Measurements from ENCODE around the gene DSN1. TPM values are rescaled to one million over a fixed set of nuclear protein-coding genes. Genes with fewer than 3 reads are reported as not detected.

Gene DSN1
- total and polyA plus RNA-seq, 11 donors: 3.2 to 7.0 (median 4.9) TPM

DNA sequence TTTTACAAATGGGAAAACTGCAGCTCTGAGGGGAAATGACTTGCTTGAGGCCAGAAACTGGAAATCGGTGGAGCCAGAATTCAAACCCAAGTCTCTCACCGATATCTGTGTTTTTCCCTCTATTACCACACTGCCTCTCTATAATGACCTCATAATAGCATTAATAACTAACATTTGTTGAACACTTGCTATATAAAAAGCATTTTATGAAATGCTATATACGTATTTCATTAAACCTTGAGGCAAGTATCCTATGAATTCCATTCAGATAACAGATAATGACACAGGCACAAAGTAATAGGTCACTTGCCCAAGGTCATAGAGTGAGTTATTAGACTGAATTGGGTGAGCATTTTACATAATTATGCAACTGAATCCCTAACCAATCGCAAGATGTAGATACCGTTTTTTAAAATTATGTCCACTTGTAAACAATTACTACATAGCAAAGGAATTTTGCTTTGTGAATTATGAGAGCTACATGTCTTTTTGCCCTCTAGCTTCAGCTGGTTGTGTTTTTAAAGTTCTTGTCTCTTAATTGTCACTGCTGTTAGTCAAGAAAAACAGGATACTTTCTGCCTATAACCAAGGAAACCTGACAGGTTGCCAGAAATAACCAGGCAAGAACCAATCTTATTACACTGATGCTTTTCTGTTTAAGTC, 4.7 kb downstream of the DSN1 start:
- DNase-seq (no peak), ATAC-seq (no peak)
- intact Hi-C loops (cut with DNase I): no loop called here
- H3K4me1 ChIP-seq: peaks cover 0 to 20% (median 8%) of the 10 kb centered on the region in 12 donors
- peak overlapping the region in 1 of 12 donors; percentile 22 for H3K27ac ChIP-seq
- peaks cover 0 to 29% (median 0%) of the 10 kb centered on the region in 9 donors for H3K36me3 ChIP-seq
- TF ChIP-seq POLR2A (IDR thresholded peaks at IDR 0.05) (no peak), CTCF (IDR thresholded peaks at IDR 0.05) (no peak)
- no peaks in the 10 kb centered on the region for H3K27me3 ChIP-seq
- 57 to 69% (median 62%) methylated on average over 5 of the region's 5 CpGs for WGBS, 4 donors
- H3K9me3 ChIP-seq: no peaks in the 10 kb centered on the region
- H3K4me3 ChIP-seq: no peak overlapping the region

DNA sequence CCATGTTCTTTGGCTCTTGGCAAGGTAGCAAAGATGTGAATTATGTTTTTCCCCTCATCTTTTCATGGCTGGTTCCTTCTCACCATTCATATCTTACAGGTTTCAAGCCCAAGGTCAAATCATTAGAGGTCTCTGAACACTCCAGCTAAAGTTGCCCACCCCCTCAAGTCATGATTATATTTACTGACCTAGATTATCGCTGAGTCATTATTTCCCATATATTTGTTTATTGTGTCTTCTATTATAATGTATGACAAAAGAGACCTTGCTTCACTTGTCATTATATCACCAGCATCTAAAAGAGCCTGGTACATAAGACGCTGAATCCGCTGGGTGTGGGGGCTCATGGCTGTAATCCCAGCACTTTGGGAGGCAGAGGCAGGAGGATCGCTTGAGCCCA, 12.4 kb downstream of the DSN1 start:
- H3K9me3 ChIP-seq: no peaks in the 10 kb centered on the region
- peaks cover 0 to 19% (median 2%) of the 10 kb centered on the region in 9 donors for H3K36me3 ChIP-seq
- H3K27ac ChIP-seq: no peak overlapping the region
- no peaks in the 10 kb centered on the region for H3K27me3 ChIP-seq
- WGBS, 4 donors: 96 to 99% (median 96%) methylated on average over 4 of the region's 4 CpGs
- DNase-seq (no peak), ATAC-seq (no peak)
- TF ChIP-seq CTCF (IDR thresholded peaks at IDR 0.05): no peak
- TF ChIP-seq POLR2A (IDR thresholded peaks at IDR 0.05): no peak
- intact Hi-C loops (cut with DNase I): no loop called here
- peaks cover 0 to 23% (median 6%) of the 10 kb centered on the region in 12 donors for H3K4me1 ChIP-seq
- no peak overlapping the region for H3K4me3 ChIP-seq

- TF ChIP-seq POLR2A (IDR thresholded peaks at IDR 0.05) (no peak), CTCF (IDR thresholded peaks at IDR 0.05) (no peak)
- intact Hi-C loops (cut with DNase I): no loop called here
Observed at GRCh38 chr20:36760647-36761046, 12.9 kb downstream of the DSN1 start.

GRCh38 chr20:36758276-36758675, 15.3 kb downstream of the DSN1 start:
- no peaks in the 10 kb centered on the region for H3K9me3 ChIP-seq
- H3K27me3 ChIP-seq: no peaks in the 10 kb centered on the region
- H3K4me1 ChIP-seq: peaks cover 0 to 35% (median 10%) of the 10 kb centered on the region in 12 donors
- TF ChIP-seq POLR2A (IDR thresholded peaks at IDR 0.05) (no peak), CTCF (IDR thresholded peaks at IDR 0.05) (no peak)
- intact Hi-C loops (cut with DNase I): loop anchor here in 1 of 10 donors (5.0 kb wide), 1 partner anchor 146 kb away; no protein-coding TSS in a partner anchor
- DNase-seq: no peak
- ATAC-seq: no peak
- peaks cover 0 to 39% (median 7%) of the 10 kb centered on the region in 9 donors for H3K36me3 ChIP-seq
- no peak overlapping the region for H3K4me3 ChIP-seq
- WGBS, 4 donors: 83 to 90% (median 88%) methylated on average over 1 of the region's 1 CpG
- H3K27ac ChIP-seq: peak overlapping the region in 11 of 12 donors; percentile 12 to 83 (median 64)

More at GRCh38 chr20:36760647-36761046, 12.9 kb downstream of the DSN1 start:
- 91 to 96% (median 94%) methylated on average over 6 of the region's 6 CpGs for WGBS, 4 donors
- Histone ChIP-seq H3K27me3 (no peaks in the 10 kb centered on the region), H3K36me3 (peaks cover 0 to 23% (median 3%) of the 10 kb centered on the region in 9 donors), H3K4me3 (no peak overlapping the region), H3K27ac (no peak overlapping the region), H3K9me3 (no peaks in the 10 kb centered on the region), H3K4me1 (peaks cover 0 to 23% (median 6%) of the 10 kb centered on the region in 12 donors)
- DNase-seq: no peak
- ATAC-seq: no peak
